ENCODE results near the gene LACC1. TPM values are rescaled to one million over a fixed set of nuclear protein-coding genes. Genes with fewer than 3 reads are reported as not detected.

The LACC1 gene
- total RNA-seq, 1 donor: 3.8 TPM

- Histone ChIP-seq H3K9me3 (ENCODE audit: low read depth, low read length) (no peaks in the 10 kb centered on the region), H3K4me1 (ENCODE audit: insufficient read depth, low read length) (no peaks in the 10 kb centered on the region), H3K4me3 (ENCODE audit: low read length) (no peak overlapping the region), H3K27me3 (ENCODE audit: insufficient read depth, low read length) (peaks cover 71% of the 10 kb centered on the region)
These were observed 32.2 kb downstream of the LACC1 start for GRCh38 chr13:43911871-43912270.

- Histone ChIP-seq H3K4me3 (ENCODE audit: low read length) (no peak overlapping the region), H3K27me3 (ENCODE audit: insufficient read depth, low read length) (peaks cover 91% of the 10 kb centered on the region), H3K9me3 (ENCODE audit: low read depth, low read length) (no peaks in the 10 kb centered on the region), H3K4me1 (ENCODE audit: insufficient read depth, low read length) (no peaks in the 10 kb centered on the region)
These were observed 35.7 kb downstream of the LACC1 start for GRCh38 chr13:43915451-43915850.

GRCh38 chr13:43916828-43917227 is 37.1 kb downstream of the LACC1 start:
- H3K4me1 ChIP-seq (ENCODE audit: insufficient read depth, low read length): no peaks in the 10 kb centered on the region
- H3K4me3 ChIP-seq (ENCODE audit: low read length): no peak overlapping the region
- H3K27me3 ChIP-seq (ENCODE audit: insufficient read depth, low read length): peaks cover 96% of the 10 kb centered on the region
- H3K9me3 ChIP-seq (ENCODE audit: low read depth, low read length): no peaks in the 10 kb centered on the region

GRCh38 chr13:43918636-43919035 is 38.9 kb downstream of the LACC1 start:
- Histone ChIP-seq H3K4me1 (ENCODE audit: insufficient read depth, low read length) (no peaks in the 10 kb centered on the region), H3K27me3 (ENCODE audit: insufficient read depth, low read length) (peaks cover 95% of the 10 kb centered on the region), H3K9me3 (ENCODE audit: low read depth, low read length) (no peaks in the 10 kb centered on the region), H3K4me3 (ENCODE audit: low read length) (no peak overlapping the region)

GRCh38 chr13:43920965-43921674 is 41.4 kb downstream of the LACC1 start:
- Histone ChIP-seq H3K4me3 (ENCODE audit: low read length) (no peak overlapping the region), H3K27me3 (ENCODE audit: insufficient read depth, low read length) (peaks cover 91% of the 10 kb centered on the region), H3K9me3 (ENCODE audit: low read depth, low read length) (no peaks in the 10 kb centered on the region), H3K4me1 (ENCODE audit: insufficient read depth, low read length) (peaks cover 8% of the 10 kb centered on the region)

GRCh38 chr13:43924549-43925245 is 45.0 kb downstream of the LACC1 start:
- Histone ChIP-seq H3K4me1 (ENCODE audit: insufficient read depth, low read length) (peaks cover 8% of the 10 kb centered on the region), H3K9me3 (ENCODE audit: low read depth, low read length) (no peaks in the 10 kb centered on the region), H3K4me3 (ENCODE audit: low read length) (no peak overlapping the region), H3K27me3 (ENCODE audit: insufficient read depth, low read length) (peaks cover 85% of the 10 kb centered on the region)

GRCh38 chr13:43929947-43930346 is 50.2 kb downstream of the LACC1 start:
- Histone ChIP-seq H3K4me1 (ENCODE audit: insufficient read depth, low read length) (peaks cover 4% of the 10 kb centered on the region), H3K4me3 (ENCODE audit: low read length) (no peak overlapping the region), H3K27me3 (ENCODE audit: insufficient read depth, low read length) (peaks cover 89% of the 10 kb centered on the region), H3K9me3 (ENCODE audit: low read depth, low read length) (no peaks in the 10 kb centered on the region)

- H3K9me3 ChIP-seq (ENCODE audit: low read depth, low read length): no peaks in the 10 kb centered on the region
- H3K27me3 ChIP-seq (ENCODE audit: insufficient read depth, low read length): peaks cover 98% of the 10 kb centered on the region
- no peak overlapping the region for H3K4me3 ChIP-seq (ENCODE audit: low read length)
- H3K4me1 ChIP-seq (ENCODE audit: insufficient read depth, low read length): no peaks in the 10 kb centered on the region
These were observed 53.7 kb downstream of the LACC1 start for GRCh38 chr13:43933378-43933777.

GRCh38 chr13:43934273-43934672 is 54.6 kb downstream of the LACC1 start:
- Histone ChIP-seq H3K4me1 (ENCODE audit: insufficient read depth, low read length) (no peaks in the 10 kb centered on the region), H3K27me3 (ENCODE audit: insufficient read depth, low read length) (peaks cover 98% of the 10 kb centered on the region), H3K9me3 (ENCODE audit: low read depth, low read length) (no peaks in the 10 kb centered on the region), H3K4me3 (ENCODE audit: low read length) (no peak overlapping the region)

- Histone ChIP-seq H3K4me3 (ENCODE audit: low read length) (no peak overlapping the region), H3K27me3 (ENCODE audit: insufficient read depth, low read length) (peaks cover 87% of the 10 kb centered on the region), H3K9me3 (ENCODE audit: low read depth, low read length) (no peaks in the 10 kb centered on the region), H3K4me1 (ENCODE audit: insufficient read depth, low read length) (no peaks in the 10 kb centered on the region)
These were observed 56.2 kb downstream of the LACC1 start for GRCh38 chr13:43935878-43936277.

GRCh38 chr13:43936647-43937046 is 56.9 kb downstream of the LACC1 start:
- H3K4me1 ChIP-seq (ENCODE audit: insufficient read depth, low read length): no peaks in the 10 kb centered on the region
- H3K27me3 ChIP-seq (ENCODE audit: insufficient read depth, low read length): peaks cover 86% of the 10 kb centered on the region
- H3K4me3 ChIP-seq (ENCODE audit: low read length): no peak overlapping the region
- no peaks in the 10 kb centered on the region for H3K9me3 ChIP-seq (ENCODE audit: low read depth, low read length)

- Histone ChIP-seq H3K4me1 (ENCODE audit: insufficient read depth, low read length) (no peaks in the 10 kb centered on the region), H3K9me3 (ENCODE audit: low read depth, low read length) (no peaks in the 10 kb centered on the region), H3K4me3 (ENCODE audit: low read length) (no peak overlapping the region), H3K27me3 (ENCODE audit: insufficient read depth, low read length) (peaks cover 75% of the 10 kb centered on the region)
These were observed 58.1 kb downstream of the LACC1 start for GRCh38 chr13:43937839-43938238.

- H3K4me1 ChIP-seq (ENCODE audit: insufficient read depth, low read length): no peaks in the 10 kb centered on the region
- H3K4me3 ChIP-seq (ENCODE audit: low read length): no peak overlapping the region
- peaks cover 73% of the 10 kb centered on the region for H3K27me3 ChIP-seq (ENCODE audit: insufficient read depth, low read length)
- no peaks in the 10 kb centered on the region for H3K9me3 ChIP-seq (ENCODE audit: low read depth, low read length)
These were observed 58.7 kb downstream of the LACC1 start for GRCh38 chr13:43938449-43938848.

GRCh38 chr13:43939086-43939485 is 59.4 kb downstream of the LACC1 start:
- H3K9me3 ChIP-seq (ENCODE audit: low read depth, low read length): no peaks in the 10 kb centered on the region
- peaks cover 73% of the 10 kb centered on the region for H3K27me3 ChIP-seq (ENCODE audit: insufficient read depth, low read length)
- H3K4me3 ChIP-seq (ENCODE audit: low read length): no peak overlapping the region
- H3K4me1 ChIP-seq (ENCODE audit: insufficient read depth, low read length): no peaks in the 10 kb centered on the region

GRCh38 chr13:43942286-43942685 is 62.6 kb downstream of the LACC1 start:
- no peaks in the 10 kb centered on the region for H3K9me3 ChIP-seq (ENCODE audit: low read depth, low read length)
- no peak overlapping the region for H3K4me3 ChIP-seq (ENCODE audit: low read length)
- H3K27me3 ChIP-seq (ENCODE audit: insufficient read depth, low read length): peaks cover 41% of the 10 kb centered on the region
- no peaks in the 10 kb centered on the region for H3K4me1 ChIP-seq (ENCODE audit: insufficient read depth, low read length)
